Activated naive CD4-positive, alpha-beta T cell treated with anti-CD3 and anti-CD28 coated beads, Interleukin-2, amount 50 U/mL, for 24 hours (primary cell): Measurements from ENCODE around the gene HBD.

ENCODE experiments used
- H3K27ac Mint-ChIP-seq: one replicate; pipeline ENCODE4 v1.8.0; 2021; ENCODE audit warnings: mild to moderate bottlenecking, mixed read lengths
- H3K27me3 Mint-ChIP-seq: one replicate; pipeline ENCODE4 v1.8.0; 2021; ENCODE audit warnings: mixed read lengths
- H3K36me3 Mint-ChIP-seq: one replicate; pipeline ENCODE4 v1.8.0; 2021; ENCODE audit warnings: mixed read lengths
- H3K4me1 Mint-ChIP-seq: one replicate; pipeline ENCODE4 v1.8.0; 2021; ENCODE audit warnings: mixed read lengths
- H3K4me3 Mint-ChIP-seq: one replicate; pipeline ENCODE4 v1.8.0; 2021; ENCODE audit warnings: mild to moderate bottlenecking, mixed read lengths
- H3K9me3 Mint-ChIP-seq: one replicate; pipeline ENCODE4 v1.8.0; 2021; ENCODE audit warnings: mixed read lengths

The HBD gene

GRCh38 chr11:5234381-5234834 lies at the start of gene HBD:
TSS of gene HBD (minus strand) at chr11:5234483. CDS start at chr11:5234433, 50 bp downstream.
- Mint-ChIP-seq H3K27me3 (peaks cover 8% of the 10 kb centered on the region), H3K4me1 (no peaks in the 10 kb centered on the region), H3K27ac (no peak within 1 kb of the TSS), H3K4me3 (no peak within 1 kb of the TSS), H3K9me3 (no peaks in the 10 kb centered on the region), H3K36me3 (no peaks in the 10 kb centered on the region)

- Mint-ChIP-seq H3K9me3 (no peaks in the 10 kb centered on the region), H3K4me1 (no peaks in the 10 kb centered on the region), H3K4me3 (no peak overlapping the region), H3K36me3 (no peaks in the 10 kb centered on the region), H3K27ac (no peak overlapping the region), H3K27me3 (no peaks in the 10 kb centered on the region)
Observed at GRCh38 chr11:5283882-5284281, 49.6 kb upstream of the HBD start.

- H3K9me3 Mint-ChIP-seq, result no peaks in the 10 kb centered on the region
- H3K4me1 Mint-ChIP-seq, result no peaks in the 10 kb centered on the region
- H3K27me3 Mint-ChIP-seq, result no peaks in the 10 kb centered on the region
- H3K36me3 Mint-ChIP-seq, result no peaks in the 10 kb centered on the region
- H3K27ac Mint-ChIP-seq, result no peak overlapping the region
- H3K4me3 Mint-ChIP-seq, result no peak overlapping the region
Observed at GRCh38 chr11:5283086-5283485, 48.8 kb upstream of the HBD start.

GRCh38 chr11:5282628-5283027 lies 48.3 kb upstream of the HBD start:
- no peak overlapping the region for H3K4me3 Mint-ChIP-seq
- peaks cover 1% of the 10 kb centered on the region for H3K27me3 Mint-ChIP-seq
- H3K27ac Mint-ChIP-seq, result no peak overlapping the region
- H3K36me3 Mint-ChIP-seq, result no peaks in the 10 kb centered on the region
- no peaks in the 10 kb centered on the region for H3K4me1 Mint-ChIP-seq
- H3K9me3 Mint-ChIP-seq, result no peaks in the 10 kb centered on the region

- Mint-ChIP-seq H3K36me3 (no peaks in the 10 kb centered on the region), H3K4me3 (no peak overlapping the region), H3K27ac (no peak overlapping the region), H3K27me3 (peaks cover 2% of the 10 kb centered on the region), H3K9me3 (no peaks in the 10 kb centered on the region), H3K4me1 (no peaks in the 10 kb centered on the region)
Observed at GRCh38 chr11:5281596-5281995, 47.3 kb upstream of the HBD start.

GRCh38 chr11:5280582-5281102 lies 46.4 kb upstream of the HBD start:
- Mint-ChIP-seq H3K4me3 (no peak overlapping the region), H3K27ac (no peak overlapping the region)

GRCh38 chr11:5279471-5280090 lies 45.3 kb upstream of the HBD start:
- no peak overlapping the region for H3K27ac Mint-ChIP-seq
- no peak overlapping the region for H3K4me3 Mint-ChIP-seq
- H3K4me1 Mint-ChIP-seq, result no peaks in the 10 kb centered on the region

More at GRCh38 chr11:5280582-5281102, 46.4 kb upstream of the HBD start:
- Mint-ChIP-seq H3K9me3 (no peaks in the 10 kb centered on the region), H3K36me3 (no peaks in the 10 kb centered on the region), H3K27me3 (peaks cover 2% of the 10 kb centered on the region), H3K4me1 (no peaks in the 10 kb centered on the region)

GRCh38 chr11:5277807-5278382 lies 43.6 kb upstream of the HBD start:
- Mint-ChIP-seq H3K36me3 (no peaks in the 10 kb centered on the region), H3K9me3 (no peaks in the 10 kb centered on the region)

More at GRCh38 chr11:5279471-5280090, 45.3 kb upstream of the HBD start:
- Mint-ChIP-seq H3K36me3 (no peaks in the 10 kb centered on the region), H3K27me3 (peaks cover 2% of the 10 kb centered on the region), H3K9me3 (no peaks in the 10 kb centered on the region)

GRCh38 chr11:5276697-5277096 lies 42.4 kb upstream of the HBD start:
- Mint-ChIP-seq H3K4me3 (no peak overlapping the region), H3K27me3 (peaks cover 5% of the 10 kb centered on the region), H3K27ac (no peak overlapping the region), H3K4me1 (no peaks in the 10 kb centered on the region), H3K36me3 (no peaks in the 10 kb centered on the region), H3K9me3 (no peaks in the 10 kb centered on the region)

More at GRCh38 chr11:5277807-5278382, 43.6 kb upstream of the HBD start:
- Mint-ChIP-seq H3K4me1 (no peaks in the 10 kb centered on the region), H3K27ac (no peak overlapping the region), H3K4me3 (no peak overlapping the region), H3K27me3 (peaks cover 5% of the 10 kb centered on the region)

GRCh38 chr11:5275369-5276110 lies 41.3 kb upstream of the HBD start:
- Mint-ChIP-seq H3K27me3 (peaks cover 8% of the 10 kb centered on the region), H3K27ac (no peak overlapping the region), H3K4me1 (no peaks in the 10 kb centered on the region), H3K36me3 (no peaks in the 10 kb centered on the region), H3K9me3 (no peaks in the 10 kb centered on the region), H3K4me3 (no peak overlapping the region)

- Mint-ChIP-seq H3K27ac (no peak overlapping the region), H3K9me3 (no peaks in the 10 kb centered on the region), H3K4me1 (no peaks in the 10 kb centered on the region), H3K4me3 (no peak overlapping the region), H3K36me3 (no peaks in the 10 kb centered on the region), H3K27me3 (peaks cover 8% of the 10 kb centered on the region)
Observed at GRCh38 chr11:5274395-5274794, 40.1 kb upstream of the HBD start.

- H3K27ac Mint-ChIP-seq, result no peak overlapping the region
- H3K9me3 Mint-ChIP-seq, result no peaks in the 10 kb centered on the region
- H3K27me3 Mint-ChIP-seq, result peaks cover 7% of the 10 kb centered on the region
- no peak overlapping the region for H3K4me3 Mint-ChIP-seq
- no peaks in the 10 kb centered on the region for H3K36me3 Mint-ChIP-seq
- no peaks in the 10 kb centered on the region for H3K4me1 Mint-ChIP-seq
Observed at GRCh38 chr11:5272395-5273017, 38.2 kb upstream of the HBD start.

GRCh38 chr11:5269715-5270147 lies 35.4 kb upstream of the HBD start, which contains the start of gene HBE1:
TSS of gene HBE1 (minus strand) at chr11:5269945. CDS start at chr11:5269890, 55 bp downstream.
- no peak within 1 kb of the TSS for H3K4me3 Mint-ChIP-seq
- no peaks in the 10 kb centered on the region for H3K9me3 Mint-ChIP-seq
- H3K27ac Mint-ChIP-seq, result no peak within 1 kb of the TSS
- H3K27me3 Mint-ChIP-seq, result peaks cover 7% of the 10 kb centered on the region
- no peaks in the 10 kb centered on the region for H3K4me1 Mint-ChIP-seq
- no peaks in the 10 kb centered on the region for H3K36me3 Mint-ChIP-seq

GRCh38 chr11:5267033-5267563 lies 32.8 kb upstream of the HBD start:
- Mint-ChIP-seq H3K27ac (no peak overlapping the region), H3K4me1 (no peaks in the 10 kb centered on the region), H3K36me3 (no peaks in the 10 kb centered on the region), H3K4me3 (no peak overlapping the region), H3K27me3 (peaks cover 4% of the 10 kb centered on the region), H3K9me3 (no peaks in the 10 kb centered on the region)

- Mint-ChIP-seq H3K4me1 (no peaks in the 10 kb centered on the region), H3K4me3 (no peak overlapping the region), H3K9me3 (no peaks in the 10 kb centered on the region), H3K36me3 (no peaks in the 10 kb centered on the region), H3K27ac (no peak overlapping the region), H3K27me3 (peaks cover 2% of the 10 kb centered on the region)
Observed at GRCh38 chr11:5266609-5267008, 32.3 kb upstream of the HBD start.
